GM23248 (cell line): Measurements from ENCODE around the gene OR10A6.

Source experiments
- EZH2 ChIP-seq: fragments of 200-600 bp; sonication (generic); IDR thresholded peaks from 2 replicates; pipeline ENCODE4 v1.6.1; 2018; ENCODE audit warnings: antibody characterized with exemption, mild to moderate bottlenecking; ENCODE audit not compliant: insufficient read depth, poor library complexity, severe bottlenecking
- EZH2phosphoT487 ChIP-seq: fragments of 200-600 bp; sonication (generic); IDR thresholded peaks from 2 replicates; pipeline ENCODE4 v1.6.1; 2018; ENCODE audit warnings: antibody characterized with exemption, moderate library complexity, mild to moderate bottlenecking, low read depth; ENCODE audit not compliant: insufficient read depth

- TF ChIP-seq EZH2phosphoT487 (no peak), EZH2 (no peak)
Observed at GRCh38 chr11:7964261-7964660, 33.2 kb upstream of the OR10A6 start.
